Pancreas (tissue), 10 donors: ENCODE data around the gene KBTBD3. TPM values are rescaled to one million over a fixed set of nuclear protein-coding genes. Genes with fewer than 3 reads are reported as not detected.
A peak's percentile ranks its signal among the peaks of the same experiment; 100 is the strongest.

ENCODE experiments used
- ATAC-seq, 4 donors: fragments of 200-7000 bp; cut with Tn5 transposase; one replicate each; pipeline versions ENCODE4 v1.8.0 to v1.9.1; 2020; ENCODE audit warnings: mild to moderate bottlenecking in 4 of 4, moderate library complexity in 4 of 4
- DNase-seq, 6 donors: peaks; one replicate each; pipeline ENCODE4 v3.0.0-alpha.2; 2020
- FAIRE-seq: peaks from 2 replicates; lab custom pipeline; 2012; peaks lifted over from hg19 to GRCh38; lab: Jason Lieb, UNC
- H3K27ac ChIP-seq, 4 donors: fragments of 200-600 bp; sonication (generic); 1 replicate in 3 of 4; 2 replicates in 1 of 4; pipeline versions ENCODE4 v1.5.0 to v1.8.0; 2020
- H3K27me3 ChIP-seq, 4 donors: fragments of 200-600 bp; one replicate each; pipeline ENCODE4 v1.8.0; 2021
- H3K36me3 ChIP-seq, 3 donors: fragments of 200-600 bp; sonication (generic) in 1 of 3; one replicate each; pipeline versions ENCODE4 v1.5.0 to v1.8.0; 2020 to 2021
- H3K4me1 ChIP-seq, 3 donors: fragments of 200-600 bp; one replicate each; pipeline ENCODE4 v1.8.0; 2021
- H3K4me3 ChIP-seq, 4 donors: fragments of 200-600 bp; sonication (generic) in 2 of 4; one replicate each; pipeline versions ENCODE4 v1.5.0 to v1.8.0; 2020 to 2021
- H3K9me3 ChIP-seq, 4 donors: fragments of 200-600 bp; one replicate each; pipeline ENCODE4 v1.8.0; 2021
- CTCF ChIP-seq, 4 donors: fragments of 200-600 bp; sonication (generic) in 3 of 4; IDR thresholded peaks; one replicate each; pipeline versions ENCODE4 v1.5.0 to v1.8.0; 2021; ENCODE audit warnings: antibody characterized with exemption in 4 of 4
- WGBS, 2 donors: extraction: QIAGEN DNeasy Blood & Tissue Kit; methylation state at CpG; one replicate each; pipeline ENCODE4 v1.1.7; 2013; 5-methylcytosine and 5-hydroxymethylcytosine counted together
- intact Hi-C, 3 donors: fragments of 100-400 bp; cut with DNase I; formaldehyde crosslinking; loops; one replicate each; pipeline versions ENCODE4 v1.11.1 to v1.14.2; 2022
- polyA plus RNA-seq, 2 donors: library from polyadenylated mRNA; stranded (reverse); fragments of 200-250 nt; gene quantifications; one replicate each; pipeline ENCODE4 v1.2.3, GENCODE V29; 2013
- total RNA-seq, 6 donors: library from RNA; stranded (reverse); fragmentation: NEBNext Ultra II Directional in 4 of 6; extraction: Animal tissue kit (Norgen Biotek cat#: 25700) in 4 of 6; gene quantifications; one replicate each; pipeline versions ENCODE4 v1.2.1 to v1.2.4, GENCODE V29; 2021 to 2023
- donor health status: healthy with polysubstance abuse.
- donor health status: DM: no; HTN: no; CAD: no; lungs with moderate emphysema.
- donor health status: DM: no; HTN: no; CAD: no.
- donor health status: control.
- donor health status: control.
- donor health status: Bipolar disorder and iron deficiency.
- donor health status: DM: yes; HTN: yes; CAD: no.
- donor health status: DM: no; HTN: no; CAD: no.
- donor health status: DM: no; HTN: no; CAD: no.
- donor health status: DM: yes; HTN: yes; CAD: no.

The KBTBD3 gene
- 10 to 100 TPM in 1 of 6 donors, 1 to 10 TPM in 5; 2.7 to 11.1 (median 6.6) TPM for total RNA-seq
- 1 to 10 TPM; 2.8 to 3.9 TPM for polyA plus RNA-seq

GRCh38 chr11:106076919-106077608, at the start of gene KBTBD3:
Gene KBTBD3 (minus strand): TSS chr11:106077347. CDS start chr11:106059097, 18,250 bp downstream.
- no peaks in the 10 kb centered on the region for H3K27me3 ChIP-seq
- peaks cover 15 to 39% (median 38%) of the 10 kb centered on the region in 3 donors for H3K4me1 ChIP-seq
- no peaks in the 10 kb centered on the region for H3K9me3 ChIP-seq
- peak within 1 kb of the TSS; percentile 91 to 98 (median 94) for H3K27ac ChIP-seq
- peak; percentile 93 to 99 (median 99) for DNase-seq
- H3K4me3 ChIP-seq: peak within 1 kb of the TSS; percentile 58 to 81 (median 69)
- WGBS, 2 donors: 0% methylated on average over 37 of the region's 37 CpGs
- FAIRE-seq: peak; percentile 66
- peak; percentile 90 to 96 (median 92) for ATAC-seq
- no peak for TF ChIP-seq CTCF (IDR thresholded peaks at IDR 0.05)
- H3K36me3 ChIP-seq: peaks cover 0 to 11% (median 0%) of the 10 kb centered on the region in 3 donors
- intact Hi-C loops: no loop called here

- ATAC-seq (no peak), FAIRE-seq (no peak), DNase-seq (no peak)
- no peaks in the 10 kb centered on the region for H3K27me3 ChIP-seq
- H3K9me3 ChIP-seq: no peaks in the 10 kb centered on the region
- no peak overlapping the region for H3K27ac ChIP-seq
- no peak overlapping the region for H3K4me3 ChIP-seq
- WGBS, 2 donors: 70 to 79% methylated on average over 6 of the region's 6 CpGs
- no peak for TF ChIP-seq CTCF (IDR thresholded peaks at IDR 0.05)
- H3K4me1 ChIP-seq: no peaks in the 10 kb centered on the region
- intact Hi-C loops: no loop called here
- H3K36me3 ChIP-seq: no peaks in the 10 kb centered on the region
Observed at GRCh38 chr11:106121570-106122320, 44.6 kb upstream of the KBTBD3 start.

GRCh38 chr11:106105986-106106385, 28.8 kb upstream of the KBTBD3 start:
- intact Hi-C loops: no loop called here
- Histone ChIP-seq H3K27me3 (no peaks in the 10 kb centered on the region), H3K4me1 (no peaks in the 10 kb centered on the region), H3K4me3 (no peak overlapping the region), H3K27ac (no peak overlapping the region), H3K36me3 (no peaks in the 10 kb centered on the region), H3K9me3 (no peaks in the 10 kb centered on the region)
- DNase-seq (no peak), ATAC-seq (no peak), FAIRE-seq (no peak)
- no peak for TF ChIP-seq CTCF (IDR thresholded peaks at IDR 0.05)
- 87% methylated on average over 6 of the region's 6 CpGs for WGBS, 2 donors

- no peak overlapping the region for H3K27ac ChIP-seq
- intact Hi-C loops: no loop called here
- H3K9me3 ChIP-seq: no peaks in the 10 kb centered on the region
- no peak overlapping the region for H3K4me3 ChIP-seq
- H3K27me3 ChIP-seq: no peaks in the 10 kb centered on the region
- FAIRE-seq: no peak
- H3K4me1 ChIP-seq: no peaks in the 10 kb centered on the region
- ATAC-seq: no peak
- H3K36me3 ChIP-seq: peaks cover 0 to 12% (median 0%) of the 10 kb centered on the region in 3 donors
- DNase-seq: no peak
- 92 to 100% methylated on average over 1 of the region's 1 CpG for WGBS, 2 donors
- no peak for TF ChIP-seq CTCF (IDR thresholded peaks at IDR 0.05)
Observed at GRCh38 chr11:106101819-106102218, 24.7 kb upstream of the KBTBD3 start.
